ENCODE data around the gene NUAK1. TPM values are rescaled to one million over a fixed set of nuclear protein-coding genes. Genes with fewer than 3 reads are reported as not detected.

Gene NUAK1
- polyA plus RNA-seq, 1 donor = 9.7 TPM

GRCh38 chr12:106080791-106081170 is 58.0 kb downstream of the NUAK1 start:
- DNase-seq = no peak

GRCh38 chr12:106080041-106080790 is 58.5 kb downstream of the NUAK1 start:
- DNase-seq = peak; percentile 19

- DNase-seq = no peak
Observed at GRCh38 chr12:106079148-106079738, 59.5 kb downstream of the NUAK1 start.

DNA sequence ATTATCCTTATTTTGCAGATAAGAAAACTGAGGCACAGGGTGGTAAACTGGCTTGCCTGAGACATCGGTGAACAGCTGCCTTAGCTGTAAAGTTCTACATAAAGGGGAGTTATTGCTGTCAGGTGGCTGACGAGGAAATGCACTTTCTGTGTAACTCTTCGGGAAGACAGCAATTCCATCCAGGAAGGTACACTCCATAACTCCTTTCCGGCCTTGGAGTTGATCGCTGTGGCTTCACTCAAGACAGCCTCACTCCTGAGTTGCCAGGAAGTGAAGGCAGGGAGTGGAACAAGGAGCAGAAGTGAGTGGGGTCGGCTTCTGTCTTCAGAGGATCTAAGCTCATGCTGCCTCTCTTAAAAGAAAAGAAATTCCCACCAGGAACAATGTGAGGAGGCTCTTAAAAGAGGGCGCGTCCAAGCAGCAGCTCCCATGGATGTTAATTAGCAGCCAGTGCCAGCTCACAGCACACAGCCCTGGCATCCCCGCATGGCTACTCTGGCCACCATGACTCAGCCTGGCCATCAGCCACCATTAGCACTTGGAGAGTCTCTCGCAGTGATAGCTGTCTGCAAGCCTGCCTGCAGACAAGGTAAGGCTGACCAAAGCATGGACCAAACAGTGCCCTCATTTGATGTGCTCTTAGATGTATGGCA is 60.3 kb downstream of the NUAK1 start:
- DNase-seq = no peak

DNA sequence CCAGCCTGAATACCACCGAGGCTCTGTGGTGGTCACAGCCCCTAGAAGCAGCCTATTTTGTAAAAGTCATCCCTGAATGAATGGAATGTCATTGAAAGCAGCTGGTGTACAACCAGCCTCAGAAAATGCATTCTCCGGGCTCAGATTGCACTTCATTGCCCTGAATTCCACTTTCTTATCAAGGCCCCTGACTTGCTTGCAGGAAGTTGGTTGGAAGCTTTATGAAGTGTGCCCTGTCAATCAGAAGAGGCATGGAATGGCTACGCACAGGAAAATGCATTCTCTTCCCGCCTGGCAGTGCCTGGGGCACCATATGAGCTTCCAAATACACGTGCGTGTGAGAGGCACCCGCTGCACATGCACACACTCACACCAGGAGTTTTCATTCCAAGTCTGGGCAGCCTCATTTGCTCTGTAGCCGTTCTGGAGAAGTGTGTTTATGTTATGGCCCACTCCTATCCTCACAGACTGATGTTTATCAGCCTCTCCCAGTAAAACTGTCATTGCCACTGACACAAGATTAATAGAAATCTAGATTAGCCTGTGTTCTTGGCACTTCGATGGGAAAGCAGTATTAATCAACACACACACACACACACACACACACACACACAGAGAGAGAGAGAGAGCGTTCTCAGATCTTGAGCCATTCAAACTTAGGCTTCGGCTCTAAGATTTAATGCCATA is 63.9 kb downstream of the NUAK1 start:
- no peak for DNase-seq

DNA sequence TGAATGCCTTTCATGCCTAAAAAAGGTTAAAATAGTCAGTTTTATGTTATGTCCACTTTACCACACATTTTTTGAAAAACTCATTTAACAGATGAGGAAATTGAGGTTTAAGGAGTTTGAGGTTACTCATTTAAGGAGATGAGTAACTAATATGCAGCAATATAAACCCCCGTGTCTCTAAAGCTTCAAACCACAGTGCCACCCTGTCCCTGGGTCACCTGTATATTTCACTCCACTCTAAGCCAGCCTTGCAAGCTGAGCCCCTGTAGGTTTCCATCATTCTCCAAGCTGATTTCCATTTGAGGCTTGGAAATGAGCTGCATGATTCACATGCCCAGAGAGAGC is 64.4 kb downstream of the NUAK1 start:
- DNase-seq = no peak

GRCh38 chr12:106073179-106073578 is 65.6 kb downstream of the NUAK1 start:
- DNase-seq = no peak

DNA sequence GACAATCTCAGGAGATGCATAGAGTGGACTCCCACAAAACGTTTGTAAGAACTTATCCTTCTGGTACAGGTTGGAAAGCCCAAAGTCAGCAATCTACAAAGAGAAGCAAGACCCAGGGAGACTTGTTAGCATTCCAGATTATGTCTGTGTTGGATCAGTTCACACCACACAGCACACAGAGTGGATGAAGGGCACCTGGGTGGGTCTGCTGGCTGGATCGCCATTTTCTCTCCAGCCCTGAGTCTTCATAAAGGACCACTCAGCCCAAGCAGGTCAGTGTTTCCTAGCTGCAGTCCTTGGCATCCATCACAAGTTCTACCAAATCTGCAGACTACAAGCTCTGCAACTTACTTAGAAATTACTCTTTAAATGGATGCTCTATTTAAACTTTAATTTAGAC is 66.0 kb downstream of the NUAK1 start:
- DNase-seq = no peak

- DNase-seq = no peak
Observed at GRCh38 chr12:106071686-106072085, 67.1 kb downstream of the NUAK1 start.

GRCh38 chr12:106070611-106071010 is 68.1 kb downstream of the NUAK1 start:
- no peak for DNase-seq

GRCh38 chr12:106070147-106070546 is 68.6 kb downstream of the NUAK1 start:
- no peak for DNase-seq

- no peak for DNase-seq
Observed at GRCh38 chr12:106068296-106068695, 70.5 kb downstream of the NUAK1 start.

GRCh38 chr12:106067606-106068205 is 71.0 kb downstream of the NUAK1 start:
- DNase-seq = no peak

DNA sequence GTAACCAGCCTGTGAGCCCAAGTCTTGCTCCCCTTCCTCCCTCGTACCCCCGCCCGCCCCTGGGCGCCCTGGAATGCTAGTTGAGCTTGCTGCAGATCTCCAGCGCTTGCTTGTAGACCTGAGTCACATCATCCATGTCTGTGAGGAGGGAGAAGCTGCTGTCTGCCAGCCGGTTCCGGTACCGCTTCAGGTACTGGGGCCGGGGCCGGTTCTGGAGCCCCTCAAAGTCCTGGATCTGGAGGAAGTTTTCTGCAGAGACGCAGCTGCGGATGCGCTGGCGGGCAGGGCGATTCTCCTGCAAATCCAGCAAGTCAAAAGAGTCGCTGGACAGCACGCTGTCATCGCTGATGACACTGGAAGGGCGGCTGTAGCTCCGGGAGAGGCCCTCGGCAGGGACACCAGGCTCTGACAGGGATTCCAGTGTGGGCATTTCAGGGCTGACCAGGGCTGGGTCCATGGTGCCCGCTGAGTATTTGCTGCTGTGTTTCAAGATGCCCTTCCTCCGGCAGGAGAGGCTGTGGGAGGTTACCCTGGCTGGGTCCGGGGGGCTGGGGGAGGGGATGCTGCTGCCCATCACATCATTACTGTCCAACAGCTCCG is 71.9 kb downstream of the NUAK1 start:
- no peak for DNase-seq

GRCh38 chr12:106066051-106066705 is 72.6 kb downstream of the NUAK1 start:
- DNase-seq = no peak

- no peak for DNase-seq
Observed at GRCh38 chr12:106065506-106065905, 73.2 kb downstream of the NUAK1 start.

DNA sequence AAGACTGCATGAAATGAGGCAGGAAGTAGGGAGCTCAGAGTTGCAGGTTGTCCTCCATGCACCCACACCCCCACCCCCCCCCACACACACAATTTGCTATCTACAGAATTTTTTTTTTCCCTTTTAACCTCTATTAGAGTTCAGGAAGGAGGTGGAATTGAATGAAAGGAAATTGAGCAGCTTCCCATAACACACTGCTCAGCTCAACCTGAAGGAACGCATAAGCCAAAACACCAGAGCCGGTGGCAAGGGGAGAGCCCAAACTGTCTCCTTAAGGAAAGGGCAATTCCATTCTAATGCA is 74.1 kb downstream of the NUAK1 start:
- DNase-seq = no peak

- DNase-seq = no peak
Observed at GRCh38 chr12:106063826-106064720, 74.7 kb downstream of the NUAK1 start.

- no peak for DNase-seq
Observed at GRCh38 chr12:106062693-106063092, 76.1 kb downstream of the NUAK1 start.

GRCh38 chr12:106058256-106059182 is 80.2 kb downstream of the NUAK1 start:
- no peak for DNase-seq
